Liver (tissue), 9 donors: ENCODE data around the gene KLK3. TPM values are rescaled to one million over a fixed set of nuclear protein-coding genes. Genes with fewer than 3 reads are reported as not detected.

ENCODE experiments used
- DNase-seq: peaks from one replicate; pipeline ENCODE4 v3.0.0-alpha.2; 2017; ENCODE audit warnings: low spot score
- H3K27ac ChIP-seq, 2 donors: one replicate each; pipeline ENCODE4 v1.7.0; 2013; ENCODE audit warnings: inconsistent platforms in 2 of 2, low read length in 2 of 2, control low read depth in 1 of 2, low read depth in 1 of 2, mild to moderate bottlenecking in 1 of 2
- H3K27me3 ChIP-seq, 4 donors: one replicate each; pipeline versions ENCODE4 v1.6.1 to v1.7.0; 2013; ENCODE audit warnings: low read length in 3 of 4, inconsistent platforms in 1 of 4, mild to moderate bottlenecking in 1 of 4, moderate library complexity in 1 of 4; ENCODE audit not compliant: control insufficient read depth in 4 of 4, insufficient read depth in 4 of 4
- H3K36me3 ChIP-seq, 4 donors: one replicate each; pipeline versions ENCODE4 v1.6.1 to v1.7.0; 2013; ENCODE audit warnings: low read length in 3 of 4, mild to moderate bottlenecking in 3 of 4, low read depth in 1 of 4, moderate library complexity in 1 of 4; ENCODE audit not compliant: control insufficient read depth in 4 of 4, insufficient read depth in 3 of 4
- H3K4me1 ChIP-seq, 4 donors: one replicate each; pipeline versions ENCODE4 v1.6.1 to v1.7.0; 2013; ENCODE audit warnings: low read length in 3 of 4, mild to moderate bottlenecking in 3 of 4, moderate library complexity in 1 of 4; ENCODE audit not compliant: control insufficient read depth in 4 of 4, insufficient read depth in 4 of 4
- H3K4me3 ChIP-seq, 3 donors: one replicate each; pipeline versions ENCODE4 v1.6.1 to v1.7.0; 2013; ENCODE audit warnings: low read length in 3 of 3, control low read depth in 1 of 3, low read depth in 1 of 3, mild to moderate bottlenecking in 1 of 3
- H3K9ac ChIP-seq, 2 donors: one replicate each; pipeline ENCODE4 v1.7.0; 2013; ENCODE audit warnings: low read length in 2 of 2, mild to moderate bottlenecking in 2 of 2, moderate library complexity in 2 of 2, control low read depth in 1 of 2, low read depth in 1 of 2
- H3K9me3 ChIP-seq, 4 donors: one replicate each; pipeline versions ENCODE4 v1.6.1 to v1.7.0; 2013; ENCODE audit warnings: low read length in 3 of 4; ENCODE audit not compliant: control insufficient read depth in 4 of 4
- EGR1 ChIP-seq, 2 donors: IDR thresholded peaks; 2 replicates each; pipeline ENCODE4 v1.6.1; 2016 to 2018; ENCODE audit warnings: antibody characterized with exemption in 2 of 2, low read depth in 2 of 2
- FOXA1 ChIP-seq: IDR thresholded peaks from 2 replicates; pipeline ENCODE4 v1.6.1; 2016; ENCODE audit warnings: antibody characterized with exemption
- FOXA2 ChIP-seq: IDR thresholded peaks from 2 replicates; pipeline ENCODE4 v1.6.1; 2016; ENCODE audit warnings: antibody characterized with exemption
- GABPA ChIP-seq, 2 donors: IDR thresholded peaks in 1 of 2; conservative IDR thresholded peaks in 1 of 2; 2 replicates each; pipeline ENCODE4 v1.6.1; 2016; ENCODE audit warnings: antibody characterized with exemption in 2 of 2, mild to moderate bottlenecking in 1 of 2, moderate library complexity in 1 of 2
- HNF4G ChIP-seq: IDR thresholded peaks from 2 replicates; pipeline ENCODE4 v1.6.1; 2016; ENCODE audit warnings: antibody characterized with exemption
- JUND ChIP-seq, 2 donors: IDR thresholded peaks; 2 replicates each; pipeline ENCODE4 v1.6.1; 2016; ENCODE audit warnings: antibody characterized with exemption in 2 of 2
- NR2F2 ChIP-seq: IDR thresholded peaks from 2 replicates; pipeline ENCODE4 v1.6.1; 2016; ENCODE audit warnings: antibody characterized with exemption
- RAD21 ChIP-seq, 2 donors: IDR thresholded peaks; 2 replicates each; pipeline ENCODE4 v1.6.1; 2016; ENCODE audit warnings: antibody characterized with exemption in 2 of 2, mild to moderate bottlenecking in 2 of 2
- RXRA ChIP-seq, 2 donors: IDR thresholded peaks; 2 replicates each; pipeline ENCODE4 v1.6.1; 2017 to 2018; ENCODE audit warnings: antibody characterized with exemption in 2 of 2, mild to moderate bottlenecking in 1 of 2
- SP1 ChIP-seq: IDR thresholded peaks from 2 replicates; pipeline ENCODE4 v1.6.1; 2018; ENCODE audit warnings: antibody characterized with exemption, mild to moderate bottlenecking
- TAF1 ChIP-seq: conservative IDR thresholded peaks from 2 replicates; pipeline ENCODE4 v1.6.1; 2016; ENCODE audit warnings: antibody characterized with exemption, mild to moderate bottlenecking
- YY1 ChIP-seq: IDR thresholded peaks from 2 replicates; pipeline ENCODE4 v1.6.1; 2016; ENCODE audit warnings: antibody characterized with exemption, mild to moderate bottlenecking
- WGBS: extraction: QIAGEN DNeasy Blood & Tissue Kit; methylation state at CpG from one replicate; pipeline ENCODE4 v1.1.7; 2013; 5-methylcytosine and 5-hydroxymethylcytosine counted together
- polyA plus RNA-seq, 2 donors: library from polyadenylated mRNA; stranded (reverse) in 1 of 2; unstranded in 1 of 2; fragments of 200-250 nt in 1 of 2; fragments of >200 nt in 1 of 2; fragmentation: Nextera tagmentation in 1 of 2; extraction: Ambion mirVana in 1 of 2; gene quantifications; one replicate each; pipeline versions ENCODE4 v1.2.1 to v1.2.3, GENCODE V29; 2013 to 2015
- total RNA-seq, 2 donors: library from RNA; depleted of rRNA; stranded (reverse); fragments of >200 nt; gene quantifications; one replicate each; pipeline ENCODE4 v1.2.3, GENCODE V29; 2014
- TF ChIP-seq, protein P1 (sequence below): IDR thresholded peaks from 2 replicates; pipeline ENCODE4 v1.6.1; 2016; ENCODE audit warnings: antibody characterized with exemption
- TF ChIP-seq, protein P2 (sequence below): IDR thresholded peaks from 2 replicates; pipeline ENCODE4 v1.6.1; 2016; ENCODE audit warnings: antibody characterized with exemption
- TF ChIP-seq, protein P3 (sequence below): fragments of 150-350 bp; IDR thresholded peaks from 2 replicates; pipeline ENCODE4 v1.5.1; 2017; ENCODE audit warnings: improper control_type of control experiment, low read depth, low read length; ENCODE audit not compliant: missing input control
- TF ChIP-seq, protein P4 (sequence below): IDR thresholded peaks from 2 replicates; pipeline ENCODE4 v1.6.1; 2016; ENCODE audit warnings: antibody characterized with exemption, mild to moderate bottlenecking
- TF ChIP-seq, protein P5 (sequence below): IDR thresholded peaks from 2 replicates; pipeline ENCODE4 v1.6.1; 2016; ENCODE audit warnings: antibody characterized with exemption
- donor health status: healthy.
- donor health status: healthy.
- donor health status: healthy.
- donor health status: healthy.
- donor health status: healthy.

Gene KLK3
- total and polyA plus RNA-seq, 4 donors = not detected

DNA sequence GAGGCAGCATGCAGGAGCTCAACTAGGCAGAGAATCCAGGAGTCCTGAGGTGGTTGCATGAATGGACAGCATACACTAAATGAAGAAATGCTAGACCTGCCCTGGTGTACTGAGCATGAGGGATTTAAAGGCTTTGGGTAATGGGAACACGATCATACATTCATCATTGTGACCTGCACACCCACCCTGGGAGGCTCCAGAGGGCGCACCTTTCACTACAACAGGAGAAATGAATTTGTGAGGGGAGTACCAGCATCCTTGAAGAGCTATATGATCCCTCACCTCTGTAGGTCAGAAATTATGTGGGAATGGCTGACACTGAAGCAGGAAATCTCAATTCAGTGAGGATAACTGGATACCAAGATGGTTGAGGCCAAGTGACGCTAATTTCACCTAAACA lies 27.5 kb downstream of the KLK3 start:
- Histone ChIP-seq H3K9ac (no peak overlapping the region), H3K36me3 (no peaks in the 10 kb centered on the region), H3K4me3 (no peak overlapping the region), H3K27me3 (peaks cover 0 to 8% (median 4%) of the 10 kb centered on the region in 4 donors), H3K27ac (no peak overlapping the region), H3K4me1 (no peaks in the 10 kb centered on the region), H3K9me3 (no peaks in the 10 kb centered on the region)
- TF ChIP-seq, protein P1, sequence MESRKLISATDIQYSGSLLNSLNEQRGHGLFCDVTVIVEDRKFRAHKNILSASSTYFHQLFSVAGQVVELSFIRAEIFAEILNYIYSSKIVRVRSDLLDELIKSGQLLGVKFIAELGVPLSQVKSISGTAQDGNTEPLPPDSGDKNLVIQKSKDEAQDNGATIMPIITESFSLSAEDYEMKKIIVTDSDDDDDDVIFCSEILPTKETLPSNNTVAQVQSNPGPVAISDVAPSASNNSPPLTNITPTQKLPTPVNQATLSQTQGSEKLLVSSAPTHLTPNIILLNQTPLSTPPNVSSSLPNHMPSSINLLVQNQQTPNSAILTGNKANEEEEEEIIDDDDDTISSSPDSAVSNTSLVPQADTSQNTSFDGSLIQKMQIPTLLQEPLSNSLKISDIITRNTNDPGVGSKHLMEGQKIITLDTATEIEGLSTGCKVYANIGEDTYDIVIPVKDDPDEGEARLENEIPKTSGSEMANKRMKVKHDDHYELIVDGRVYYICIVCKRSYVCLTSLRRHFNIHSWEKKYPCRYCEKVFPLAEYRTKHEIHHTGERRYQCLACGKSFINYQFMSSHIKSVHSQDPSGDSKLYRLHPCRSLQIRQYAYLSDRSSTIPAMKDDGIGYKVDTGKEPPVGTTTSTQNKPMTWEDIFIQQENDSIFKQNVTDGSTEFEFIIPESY = no peak
- TF ChIP-seq FOXA1 (no peak), RXRA (IDR thresholded peaks at IDR 0.05) (no peak), SP1 (no peak), HNF4G (no peak), TAF1 (no peak), EGR1 (IDR thresholded peaks at IDR 0.05; ENCODE audit: low read depth in 2 of 2) (no peak), RAD21 (IDR thresholded peaks at IDR 0.05) (no peak), JUND (IDR thresholded peaks at IDR 0.05) (no peak), GABPA (IDR thresholded peaks at IDR 0.05 in 1 of 2, conservative IDR thresholded peaks at IDR 0.05 in 1 of 2) (no peak), NR2F2 (no peak), YY1 (no peak)
- TF ChIP-seq, protein P2, sequence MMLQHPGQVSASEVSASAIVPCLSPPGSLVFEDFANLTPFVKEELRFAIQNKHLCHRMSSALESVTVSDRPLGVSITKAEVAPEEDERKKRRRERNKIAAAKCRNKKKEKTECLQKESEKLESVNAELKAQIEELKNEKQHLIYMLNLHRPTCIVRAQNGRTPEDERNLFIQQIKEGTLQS = no peak
- TF ChIP-seq, protein P3, sequence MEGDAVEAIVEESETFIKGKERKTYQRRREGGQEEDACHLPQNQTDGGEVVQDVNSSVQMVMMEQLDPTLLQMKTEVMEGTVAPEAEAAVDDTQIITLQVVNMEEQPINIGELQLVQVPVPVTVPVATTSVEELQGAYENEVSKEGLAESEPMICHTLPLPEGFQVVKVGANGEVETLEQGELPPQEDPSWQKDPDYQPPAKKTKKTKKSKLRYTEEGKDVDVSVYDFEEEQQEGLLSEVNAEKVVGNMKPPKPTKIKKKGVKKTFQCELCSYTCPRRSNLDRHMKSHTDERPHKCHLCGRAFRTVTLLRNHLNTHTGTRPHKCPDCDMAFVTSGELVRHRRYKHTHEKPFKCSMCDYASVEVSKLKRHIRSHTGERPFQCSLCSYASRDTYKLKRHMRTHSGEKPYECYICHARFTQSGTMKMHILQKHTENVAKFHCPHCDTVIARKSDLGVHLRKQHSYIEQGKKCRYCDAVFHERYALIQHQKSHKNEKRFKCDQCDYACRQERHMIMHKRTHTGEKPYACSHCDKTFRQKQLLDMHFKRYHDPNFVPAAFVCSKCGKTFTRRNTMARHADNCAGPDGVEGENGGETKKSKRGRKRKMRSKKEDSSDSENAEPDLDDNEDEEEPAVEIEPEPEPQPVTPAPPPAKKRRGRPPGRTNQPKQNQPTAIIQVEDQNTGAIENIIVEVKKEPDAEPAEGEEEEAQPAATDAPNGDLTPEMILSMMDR = no peak
- TF ChIP-seq, protein P4, sequence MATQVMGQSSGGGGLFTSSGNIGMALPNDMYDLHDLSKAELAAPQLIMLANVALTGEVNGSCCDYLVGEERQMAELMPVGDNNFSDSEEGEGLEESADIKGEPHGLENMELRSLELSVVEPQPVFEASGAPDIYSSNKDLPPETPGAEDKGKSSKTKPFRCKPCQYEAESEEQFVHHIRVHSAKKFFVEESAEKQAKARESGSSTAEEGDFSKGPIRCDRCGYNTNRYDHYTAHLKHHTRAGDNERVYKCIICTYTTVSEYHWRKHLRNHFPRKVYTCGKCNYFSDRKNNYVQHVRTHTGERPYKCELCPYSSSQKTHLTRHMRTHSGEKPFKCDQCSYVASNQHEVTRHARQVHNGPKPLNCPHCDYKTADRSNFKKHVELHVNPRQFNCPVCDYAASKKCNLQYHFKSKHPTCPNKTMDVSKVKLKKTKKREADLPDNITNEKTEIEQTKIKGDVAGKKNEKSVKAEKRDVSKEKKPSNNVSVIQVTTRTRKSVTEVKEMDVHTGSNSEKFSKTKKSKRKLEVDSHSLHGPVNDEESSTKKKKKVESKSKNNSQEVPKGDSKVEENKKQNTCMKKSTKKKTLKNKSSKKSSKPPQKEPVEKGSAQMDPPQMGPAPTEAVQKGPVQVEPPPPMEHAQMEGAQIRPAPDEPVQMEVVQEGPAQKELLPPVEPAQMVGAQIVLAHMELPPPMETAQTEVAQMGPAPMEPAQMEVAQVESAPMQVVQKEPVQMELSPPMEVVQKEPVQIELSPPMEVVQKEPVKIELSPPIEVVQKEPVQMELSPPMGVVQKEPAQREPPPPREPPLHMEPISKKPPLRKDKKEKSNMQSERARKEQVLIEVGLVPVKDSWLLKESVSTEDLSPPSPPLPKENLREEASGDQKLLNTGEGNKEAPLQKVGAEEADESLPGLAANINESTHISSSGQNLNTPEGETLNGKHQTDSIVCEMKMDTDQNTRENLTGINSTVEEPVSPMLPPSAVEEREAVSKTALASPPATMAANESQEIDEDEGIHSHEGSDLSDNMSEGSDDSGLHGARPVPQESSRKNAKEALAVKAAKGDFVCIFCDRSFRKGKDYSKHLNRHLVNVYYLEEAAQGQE = no peak
- DNase-seq = no peak
- 50% methylated on average over 3 of the region's 3 CpGs for WGBS

DNA sequence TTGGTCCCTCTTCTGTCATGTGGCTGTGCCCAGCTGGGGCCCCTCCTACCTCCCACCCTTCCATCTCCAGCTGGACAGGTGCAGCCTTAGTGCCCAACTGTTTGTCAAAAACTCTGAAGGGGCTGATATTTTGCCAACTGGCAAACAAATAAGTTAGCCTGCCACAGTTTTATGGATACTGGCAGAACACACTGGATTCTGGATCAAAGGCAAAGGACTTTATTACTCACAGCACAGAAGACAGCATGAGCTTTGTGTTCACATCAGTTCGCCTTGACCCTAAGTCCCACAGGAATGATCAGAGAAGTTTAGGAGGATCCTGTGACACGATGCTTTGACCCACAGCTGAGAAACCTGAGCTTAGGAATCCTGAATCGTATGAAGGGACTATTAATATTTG lies 34.9 kb downstream of the KLK3 start:
- Histone ChIP-seq H3K27me3 (peaks cover 0 to 2% (median 0%) of the 10 kb centered on the region in 4 donors), H3K27ac (no peak overlapping the region), H3K9me3 (no peaks in the 10 kb centered on the region), H3K9ac (no peak overlapping the region), H3K4me3 (no peak overlapping the region), H3K4me1 (no peaks in the 10 kb centered on the region), H3K36me3 (no peaks in the 10 kb centered on the region)
- no peak for DNase-seq
- WGBS = 34% methylated on average over 3 of the region's 3 CpGs
- TF ChIP-seq YY1 (no peak), FOXA1 (no peak), FOXA2 (no peak), TAF1 (no peak), RXRA (IDR thresholded peaks at IDR 0.05) (no peak), JUND (IDR thresholded peaks at IDR 0.05) (no peak)
- TF ChIP-seq, protein P4 = no peak
- TF ChIP-seq, protein P5, sequence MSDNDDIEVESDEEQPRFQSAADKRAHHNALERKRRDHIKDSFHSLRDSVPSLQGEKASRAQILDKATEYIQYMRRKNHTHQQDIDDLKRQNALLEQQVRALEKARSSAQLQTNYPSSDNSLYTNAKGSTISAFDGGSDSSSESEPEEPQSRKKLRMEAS = no peak
- TF ChIP-seq, protein P3 = no peak
